ENCODE results near the gene PIP4K2C.

DNA sequence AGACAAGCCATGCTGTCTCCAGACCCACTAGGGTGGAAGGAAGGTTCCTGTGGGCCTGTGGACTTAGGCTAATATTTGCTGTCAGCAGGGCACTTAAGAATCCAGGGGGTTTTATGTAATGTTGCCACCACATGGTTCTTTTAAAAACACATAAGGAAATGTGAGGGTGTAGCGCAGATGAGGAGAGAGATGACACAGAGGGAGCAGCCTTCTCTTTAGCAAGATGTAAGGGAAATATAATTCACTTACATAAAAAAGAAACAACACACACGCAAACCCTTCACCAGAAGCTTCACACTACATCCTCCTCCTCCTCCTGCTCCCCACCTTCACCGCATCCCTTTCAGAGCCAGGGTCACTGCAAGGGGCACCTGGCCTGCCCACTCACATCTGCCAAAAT, 4.9 kb upstream of the PIP4K2C start:
- TF ChIP-seq CTCF (IDR thresholded peaks at IDR 0.05), result no peak
- TF ChIP-seq EP300 (IDR thresholded peaks at IDR 0.05; ENCODE audit: low read depth), result no peak
- no peak for TF ChIP-seq POLR2AphosphoS5 (IDR thresholded peaks at IDR 0.05)
- TF ChIP-seq POLR2A (IDR thresholded peaks at IDR 0.05), result no peak
